Activated CD4-positive, alpha-beta memory T cell treated with anti-CD3 and anti-CD28 coated beads for 36 hours (primary cell): Measurements from ENCODE around the gene KDM2A. TPM values are rescaled to one million over a fixed set of nuclear protein-coding genes. Genes with fewer than 3 reads are reported as not detected.
A peak's percentile ranks its signal among the peaks of the same experiment; 100 is the strongest.

Source experiments
- CTCF ChIA-PET: fragments of 350-600 bp; sonication (Branson Sonifier 250); formaldehyde crosslinking; loops from one replicate; lab custom pipeline; 2021; ENCODE audit warnings: antibody characterized with exemption, inconsistent platforms; lab: Charles Lee
- POLR2A ChIA-PET: fragments of 350-600 bp; sonication (Branson Sonifier 250); formaldehyde crosslinking; loops from one replicate; lab custom pipeline; 2021; ENCODE audit warnings: antibody characterized with exemption; lab: Charles Lee
- DNase-seq: peaks from one replicate; pipeline ENCODE4 v3.0.0-alpha.2; 2020
- H3K27ac Mint-ChIP-seq: one replicate; pipeline ENCODE4 v1.8.0; 2021; ENCODE audit warnings: mixed read lengths
- H3K27me3 Mint-ChIP-seq: one replicate; pipeline ENCODE4 v1.8.0; 2021; ENCODE audit warnings: mixed read lengths
- H3K36me3 Mint-ChIP-seq: one replicate; pipeline ENCODE4 v1.8.0; 2021; ENCODE audit warnings: mixed read lengths
- H3K4me1 Mint-ChIP-seq: one replicate; pipeline ENCODE4 v1.8.0; 2021; ENCODE audit warnings: low read depth, mixed read lengths
- H3K4me3 Mint-ChIP-seq: one replicate; pipeline ENCODE4 v1.8.0; 2021; ENCODE audit warnings: mild to moderate bottlenecking, mixed read lengths
- H3K9me3 Mint-ChIP-seq: one replicate; pipeline ENCODE4 v1.8.0; 2021; ENCODE audit warnings: mixed read lengths
- intact Hi-C: fragments of 100-400 bp; cut with micrococcal nuclease; formaldehyde crosslinking; loops from one replicate; pipeline ENCODE4 v1.15.1; 2023
- total RNA-seq, 2 experiments: library from RNA; stranded (reverse); gene quantifications; one replicate each; pipeline ENCODE4 v1.2.3, GENCODE V29; 2021

Gene KDM2A
- total RNA-seq, 2 experiments from 2014 or later = 65.1 to 69.6 TPM

DNA sequence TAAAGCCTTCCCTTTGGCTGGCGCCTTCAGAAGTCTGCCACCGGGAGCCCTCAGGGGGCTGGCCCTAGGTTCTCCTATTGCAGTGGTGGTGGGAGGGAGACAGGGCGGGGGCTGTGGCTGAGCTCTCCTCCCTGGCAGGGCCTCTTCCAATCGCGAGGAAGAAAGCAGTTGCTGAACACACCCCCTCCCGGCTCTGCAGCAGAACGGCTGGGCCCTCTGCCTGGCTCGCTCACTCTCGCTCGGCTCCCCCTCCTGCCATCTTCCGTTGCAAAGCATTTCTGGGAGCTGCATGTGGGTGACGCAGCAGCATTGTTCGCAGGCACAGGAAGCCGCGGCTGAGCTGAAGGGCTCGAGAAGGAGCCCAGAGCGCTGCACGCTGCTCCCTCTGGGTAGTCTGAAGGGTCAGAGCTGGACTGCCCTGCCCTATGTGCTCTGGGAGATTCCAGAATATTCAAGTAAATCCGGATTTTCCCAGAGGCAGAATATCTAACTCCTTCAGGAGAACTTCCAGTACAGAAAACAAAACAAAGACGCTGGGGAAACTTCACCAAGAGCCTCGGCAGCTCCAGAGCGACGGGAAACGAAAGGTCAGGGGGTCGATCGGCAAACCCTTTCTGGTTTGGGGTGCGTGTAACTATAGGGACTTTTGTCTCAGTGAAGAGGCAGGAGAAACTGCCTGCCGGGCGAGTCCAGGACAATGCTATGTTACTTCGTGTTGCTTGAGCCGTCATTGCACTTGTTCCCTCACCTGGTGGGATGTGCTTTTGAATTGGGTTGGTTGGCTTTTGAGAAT, 120.9 kb downstream of the KDM2A start:
- Mint-ChIP-seq H3K4me3 (peak overlapping the region; percentile 97), H3K4me1 (peaks cover 43% of the 10 kb centered on the region), H3K9me3 (no peaks in the 10 kb centered on the region), H3K27ac (peak overlapping the region; percentile 100), H3K36me3 (peaks cover 45% of the 10 kb centered on the region), H3K27me3 (no peaks in the 10 kb centered on the region)
- CTCF ChIA-PET = interaction anchor here (0.8 to 2.5 kb wide), 15 partner anchors 8 to 159 kb away, joined by 3 to 24 read pairs (median 5); partner anchors contain the start of genes ANKRD13D and KDM2A
- intact Hi-C loops = loop anchor here (1.0 to 2.0 kb wide), 4 partner anchors 28 to 121 kb away; partner anchors contain the start of genes ANKRD13D and KDM2A
- DNase-seq = peak; percentile 99
- POLR2A ChIA-PET = interaction anchor here (0.6 to 3.5 kb wide), 29 partner anchors 9 to 1576 kb away, joined by 3 to 46 read pairs (median 4); partner anchors contain the start of genes AIP, ANKRD13D, KDM2A and PITPNM1

- H3K27me3 Mint-ChIP-seq = no peaks in the 10 kb centered on the region
- H3K27ac Mint-ChIP-seq = peak overlapping the region; percentile 100
- ChIA-PET POLR2A (interaction anchor here (0.7 to 3.5 kb wide), 21 partner anchors 10 to 624 kb away, joined by 3 to 46 read pairs (median 5); partner anchors contain the start of genes AIP, ANKRD13D, KDM2A and POLD4), CTCF (interaction anchor here (0.9 to 2.5 kb wide), 11 partner anchors 8 to 159 kb away, joined by 3 to 24 read pairs (median 5); partner anchors contain the start of gene KDM2A)
- intact Hi-C loops = loop anchor here (1.0 to 2.0 kb wide), 2 partner anchors 48 to 247 kb away; partner anchors contain the start of gene ANKRD13D
- H3K4me3 Mint-ChIP-seq = peak overlapping the region; percentile 97
- peak; percentile 93 for DNase-seq
- peaks cover 53% of the 10 kb centered on the region for H3K36me3 Mint-ChIP-seq
- H3K9me3 Mint-ChIP-seq = no peaks in the 10 kb centered on the region
- peaks cover 50% of the 10 kb centered on the region for H3K4me1 Mint-ChIP-seq
These were observed 121.7 kb downstream of the KDM2A start for GRCh38 chr11:67240576-67241389.

DNA sequence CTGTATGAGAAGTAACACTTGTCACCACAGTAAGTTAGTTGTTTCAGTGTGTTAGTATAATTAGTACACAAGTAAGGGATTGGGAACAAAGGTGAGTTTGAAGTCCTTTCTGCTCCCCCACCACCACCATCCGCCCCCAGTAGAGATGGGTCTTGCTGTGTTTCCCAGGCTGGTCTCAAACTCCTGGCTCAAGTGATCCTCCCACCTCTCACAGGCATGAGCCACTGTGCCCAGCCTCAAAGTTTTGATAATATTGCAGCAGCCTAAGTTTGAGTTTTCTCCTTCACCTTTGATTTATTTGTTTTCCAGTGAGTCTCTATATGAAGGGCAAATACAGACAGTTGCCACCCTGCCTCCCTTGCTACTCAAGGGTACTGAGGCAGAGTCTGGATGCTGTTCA, 123.5 kb downstream of the KDM2A start:
- no peak for DNase-seq
- H3K27ac Mint-ChIP-seq = peak overlapping the region; percentile 100
- POLR2A ChIA-PET = interaction anchor here (0.7 kb wide), 1 partner anchor 154 kb away, joined by 3 read pairs; no protein-coding TSS in a partner anchor

GRCh38 chr11:67243051-67243450, 124.0 kb downstream of the KDM2A start:
- Mint-ChIP-seq H3K27me3 (no peaks in the 10 kb centered on the region), H3K27ac (peak overlapping the region; percentile 100), H3K4me1 (peaks cover 59% of the 10 kb centered on the region), H3K9me3 (no peaks in the 10 kb centered on the region), H3K4me3 (peak overlapping the region; percentile 97), H3K36me3 (peaks cover 68% of the 10 kb centered on the region)
- ChIA-PET POLR2A (interaction anchor here (0.7 kb wide), 1 partner anchor 153 kb away, joined by 3 read pairs; no protein-coding TSS in a partner anchor), CTCF (interaction anchor here (2.7 kb wide), 1 partner anchor 19 kb away, joined by 8 read pairs; no protein-coding TSS in a partner anchor)
- no peak for DNase-seq
- intact Hi-C loops = no loop called here

More for the DNA sequence above, 123.5 kb downstream of the KDM2A start:
- Mint-ChIP-seq H3K27me3 (no peaks in the 10 kb centered on the region), H3K4me1 (peaks cover 55% of the 10 kb centered on the region), H3K9me3 (no peaks in the 10 kb centered on the region), H3K4me3 (peak overlapping the region; percentile 97), H3K36me3 (peaks cover 64% of the 10 kb centered on the region)
- CTCF ChIA-PET = no interaction called here
- intact Hi-C loops = no loop called here

DNA sequence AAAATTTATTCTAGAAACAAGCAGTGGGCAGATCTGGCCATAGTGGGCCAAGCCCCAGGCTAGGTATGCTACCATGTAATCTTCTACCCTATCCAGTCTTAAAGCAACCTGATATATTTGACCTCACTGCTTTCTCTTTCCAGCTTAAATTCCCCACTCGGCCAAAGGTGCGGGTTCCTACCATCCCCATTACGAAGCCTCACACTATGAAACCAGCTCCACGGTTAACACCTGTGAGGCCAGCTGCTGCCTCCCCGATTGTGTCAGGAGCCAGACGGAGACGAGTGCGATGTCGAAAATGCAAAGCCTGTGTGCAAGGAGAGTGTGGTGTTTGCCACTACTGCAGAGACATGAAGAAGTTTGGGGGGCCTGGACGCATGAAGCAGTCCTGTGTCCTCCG, 126.0 kb downstream of the KDM2A start:
- ChIA-PET CTCF (interaction anchor here (0.9 to 2.7 kb wide), 2 partner anchors 17 to 126 kb away, joined by 4 to 8 read pairs; partner anchors contain the start of gene KDM2A), POLR2A (no interaction called here)
- H3K27ac Mint-ChIP-seq = peak overlapping the region; percentile 57
- no peaks in the 10 kb centered on the region for H3K9me3 Mint-ChIP-seq
- DNase-seq = no peak
- no peaks in the 10 kb centered on the region for H3K27me3 Mint-ChIP-seq
- no peak overlapping the region for H3K4me3 Mint-ChIP-seq
- peaks cover 57% of the 10 kb centered on the region for H3K4me1 Mint-ChIP-seq
- H3K36me3 Mint-ChIP-seq = peaks cover 86% of the 10 kb centered on the region
- intact Hi-C loops = no loop called here

GRCh38 chr11:67247946-67248550, 129.0 kb downstream of the KDM2A start:
- DNase-seq = no peak
- POLR2A ChIA-PET = interaction anchor here (1.1 kb wide), 1 partner anchor 8 kb away, joined by 4 read pairs; no protein-coding TSS in a partner anchor
- Mint-ChIP-seq H3K27ac (no peak overlapping the region), H3K36me3 (peaks cover 81% of the 10 kb centered on the region), H3K27me3 (no peaks in the 10 kb centered on the region), H3K9me3 (no peaks in the 10 kb centered on the region), H3K4me3 (no peak overlapping the region), H3K4me1 (peaks cover 59% of the 10 kb centered on the region)
- CTCF ChIA-PET = interaction anchor here (0.8 to 3.6 kb wide), 2 partner anchors 8 to 14 kb away, joined by 3 to 16 read pairs; no protein-coding TSS in a partner anchor
- intact Hi-C loops = no loop called here

- Mint-ChIP-seq H3K36me3 (peaks cover 82% of the 10 kb centered on the region), H3K27me3 (no peaks in the 10 kb centered on the region), H3K4me3 (no peak overlapping the region), H3K4me1 (peaks cover 57% of the 10 kb centered on the region), H3K27ac (peak overlapping the region; percentile 4), H3K9me3 (no peaks in the 10 kb centered on the region)
- intact Hi-C loops = no loop called here
- ChIA-PET CTCF (interaction anchor here (0.8 to 3.6 kb wide), 2 partner anchors 9 to 13 kb away, joined by 3 to 16 read pairs; no protein-coding TSS in a partner anchor), POLR2A (interaction anchor here (1.1 kb wide), 1 partner anchor 9 kb away, joined by 4 read pairs; no protein-coding TSS in a partner anchor)
- no peak for DNase-seq
These were observed 129.6 kb downstream of the KDM2A start for GRCh38 chr11:67248653-67249052.

DNA sequence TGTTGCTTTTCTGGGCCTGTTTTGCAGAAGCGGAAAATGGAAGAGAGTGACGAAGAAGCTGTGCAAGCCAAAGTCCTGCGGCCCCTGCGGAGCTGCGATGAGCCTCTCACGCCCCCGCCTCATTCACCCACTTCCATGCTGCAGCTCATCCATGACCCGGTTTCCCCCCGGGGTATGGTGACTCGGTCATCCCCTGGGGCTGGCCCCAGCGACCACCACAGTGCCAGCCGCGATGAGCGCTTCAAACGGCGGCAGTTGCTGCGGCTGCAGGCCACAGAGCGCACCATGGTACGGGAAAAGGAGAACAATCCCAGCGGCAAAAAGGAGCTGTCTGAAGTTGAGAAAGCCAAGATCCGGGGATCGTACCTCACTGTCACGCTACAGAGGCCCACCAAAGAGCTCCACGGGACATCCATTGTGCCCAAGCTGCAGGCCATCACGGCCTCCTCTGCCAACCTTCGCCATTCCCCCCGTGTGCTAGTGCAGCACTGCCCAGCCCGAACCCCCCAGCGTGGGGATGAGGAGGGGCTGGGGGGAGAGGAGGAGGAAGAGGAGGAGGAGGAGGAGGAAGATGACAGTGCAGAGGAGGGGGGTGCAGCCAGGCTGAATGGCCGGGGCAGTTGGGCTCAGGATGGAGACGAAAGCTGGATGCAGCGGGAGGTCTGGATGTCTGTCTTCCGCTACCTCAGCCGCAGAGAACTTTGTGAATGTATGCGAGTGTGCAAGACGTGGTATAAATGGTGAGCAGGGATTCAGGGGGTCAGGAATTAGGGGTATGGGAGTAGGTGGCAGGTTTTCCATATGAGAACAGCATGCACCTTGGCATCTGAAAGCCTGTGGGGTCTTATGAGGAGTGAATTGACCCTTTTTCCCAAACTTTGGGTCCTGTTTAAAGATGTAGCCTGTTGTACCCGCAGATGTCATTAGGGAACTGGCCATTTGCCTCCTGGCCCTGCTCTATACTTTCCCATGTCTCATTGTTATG, 131.3 kb downstream of the KDM2A start:
- POLR2A ChIA-PET = interaction anchor here (1.3 to 2.0 kb wide), 2 partner anchors 9 to 14 kb away, joined by 4 to 5 read pairs; no protein-coding TSS in a partner anchor
- no peak overlapping the region for H3K27ac Mint-ChIP-seq

DNA sequence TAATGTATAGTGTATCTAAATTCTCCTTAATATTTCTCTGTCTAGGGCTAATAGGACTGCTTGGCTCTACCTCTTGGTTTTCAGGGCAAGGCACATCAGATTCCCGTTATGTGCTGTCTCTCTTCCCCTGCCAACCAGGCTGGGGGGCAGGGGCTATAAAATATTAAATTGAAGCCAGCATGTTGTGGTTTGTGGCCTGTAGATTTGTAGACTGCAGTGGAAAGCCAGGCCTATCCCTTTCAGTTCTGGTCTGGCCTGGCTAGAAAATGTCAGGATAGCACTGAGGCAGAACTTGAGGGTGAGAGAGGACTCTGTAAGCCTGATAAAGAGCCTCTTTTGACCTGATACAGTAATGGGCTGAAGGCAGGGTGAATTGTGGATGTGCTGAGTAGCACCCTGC, 132.8 kb downstream of the KDM2A start:
- Mint-ChIP-seq H3K9me3 (no peaks in the 10 kb centered on the region), H3K27me3 (no peaks in the 10 kb centered on the region), H3K4me1 (peaks cover 40% of the 10 kb centered on the region), H3K27ac (peak overlapping the region; percentile 8), H3K36me3 (peaks cover 78% of the 10 kb centered on the region), H3K4me3 (no peak overlapping the region)
- intact Hi-C loops = no loop called here
- ChIA-PET CTCF (interaction anchor here (1.2 to 5.4 kb wide), 4 partner anchors 11 to 171 kb away, joined by 3 to 36 read pairs (median 6); no protein-coding TSS in a partner anchor), POLR2A (interaction anchor here (2.0 to 3.0 kb wide), 2 partner anchors 11 to 13 kb away, joined by 5 to 10 read pairs; no protein-coding TSS in a partner anchor)
- DNase-seq = no peak

More for the DNA sequence above, 131.3 kb downstream of the KDM2A start:
- intact Hi-C loops = no loop called here
- CTCF ChIA-PET = interaction anchor here (1.6 to 5.4 kb wide), 2 partner anchors 13 to 101 kb away, joined by 5 to 36 read pairs; no protein-coding TSS in a partner anchor
- H3K4me3 Mint-ChIP-seq = no peak overlapping the region
- no peak for DNase-seq
- H3K4me1 Mint-ChIP-seq = peaks cover 49% of the 10 kb centered on the region
- peaks cover 83% of the 10 kb centered on the region for H3K36me3 Mint-ChIP-seq
- H3K27me3 Mint-ChIP-seq = no peaks in the 10 kb centered on the region
- H3K9me3 Mint-ChIP-seq = no peaks in the 10 kb centered on the region

GRCh38 chr11:67252831-67253239, 133.8 kb downstream of the KDM2A start:
- Mint-ChIP-seq H3K36me3 (peaks cover 79% of the 10 kb centered on the region), H3K27me3 (no peaks in the 10 kb centered on the region), H3K9me3 (no peaks in the 10 kb centered on the region), H3K27ac (peak overlapping the region; percentile 61), H3K4me3 (no peak overlapping the region), H3K4me1 (peaks cover 39% of the 10 kb centered on the region)
- intact Hi-C loops = no loop called here
- DNase-seq = peak; percentile 49
- ChIA-PET POLR2A (interaction anchor here (1.5 to 3.0 kb wide), 2 partner anchors 12 to 50 kb away, joined by 3 to 10 read pairs; no protein-coding TSS in a partner anchor), CTCF (interaction anchor here (0.7 to 5.4 kb wide), 8 partner anchors 10 to 99 kb away, joined by 3 to 36 read pairs (median 6); no protein-coding TSS in a partner anchor)
